GM20000 (cell line): ENCODE data around the gene TAOK3.
A peak's percentile ranks its signal among the peaks of the same experiment; 100 is the strongest.

Experiments used
- DNase-seq: peaks from one replicate; pipeline ENCODE4 v3.0.0; 2012; ENCODE audit warnings: low spot score
- CTCF ChIP-seq: IDR thresholded peaks from 2 replicates; pipeline ENCODE4 v1.5.1; 2012; ENCODE audit warnings: mild to moderate bottlenecking, control low read depth; ENCODE audit errors: extremely low read depth, missing control alignments

Gene TAOK3

GRCh38 chr12:118185602-118186397 is 186.9 kb downstream of the TAOK3 start:
- no peak for DNase-seq
- no peak for TF ChIP-seq CTCF

- TF ChIP-seq CTCF, result no peak
- DNase-seq, result no peak
Measured at GRCh38 chr12:118183711-118184110, 189.0 kb downstream of the TAOK3 start.

- no peak for TF ChIP-seq CTCF
- DNase-seq, result no peak
Measured at GRCh38 chr12:118183155-118183554, 189.6 kb downstream of the TAOK3 start.

- peak; percentile 35 for DNase-seq
- TF ChIP-seq CTCF, result no peak
Measured at GRCh38 chr12:118175823-118176447, 196.8 kb downstream of the TAOK3 start.

GRCh38 chr12:118166946-118167345 is 205.8 kb downstream of the TAOK3 start:
- no peak for TF ChIP-seq CTCF
- peak; percentile 77 for DNase-seq

GRCh38 chr12:118164798-118165486 is 207.8 kb downstream of the TAOK3 start:
- TF ChIP-seq CTCF, result peak; percentile 26
- no peak for DNase-seq

GRCh38 chr12:118160536-118160935 is 212.2 kb downstream of the TAOK3 start:
- no peak for TF ChIP-seq CTCF
- no peak for DNase-seq
